ENCODE results near the gene PLXNB2.

Gene PLXNB2

DNA sequence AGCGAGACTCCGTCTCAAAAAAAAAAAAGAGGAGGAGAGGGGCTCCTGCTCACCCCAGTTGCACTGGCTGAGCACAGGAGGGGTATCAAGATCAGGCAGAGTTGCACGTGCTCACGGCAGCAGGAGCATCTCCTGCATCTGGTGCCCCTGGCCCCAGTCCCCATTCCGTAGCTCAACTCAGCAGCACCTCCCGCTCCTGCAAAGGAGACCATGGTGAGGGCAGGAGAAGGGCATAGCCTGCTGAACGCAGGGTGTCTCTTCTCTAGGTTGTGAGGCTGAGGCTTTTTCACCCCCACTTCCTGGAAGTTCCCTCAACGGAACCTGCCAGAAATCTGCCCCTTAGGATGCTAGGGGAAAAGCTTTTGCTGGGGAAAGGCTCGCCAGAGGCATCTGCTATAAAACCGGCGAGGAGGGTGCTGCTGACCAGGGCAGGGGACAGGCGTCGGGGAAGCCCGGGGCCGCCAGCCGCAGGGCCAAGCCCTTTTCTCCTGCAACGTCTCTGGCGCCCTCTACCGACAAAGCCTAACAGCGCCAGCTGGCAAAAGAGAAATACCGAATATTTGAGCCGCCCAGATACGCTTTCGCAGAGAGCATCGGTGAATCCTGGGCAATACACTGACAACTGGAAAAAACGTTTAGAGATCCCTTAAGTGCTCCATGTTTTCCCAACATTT, 34.7 kb upstream of the PLXNB2 start:
- Histone ChIP-seq H3K9me3 (ENCODE audit: control insufficient read depth, insufficient read depth, low read depth, low read length) (no peaks in the 10 kb centered on the region), H3K27ac (ENCODE audit: extremely low read depth, low read depth, low read length) (peak overlapping the region; percentile 95), H3K4me1 (ENCODE audit: control insufficient read depth, insufficient read depth, low read length) (no peaks in the 10 kb centered on the region), H3K36me3 (ENCODE audit: control insufficient read depth in 2 of 2, insufficient read depth in 1 of 2, low read length in 2 of 2) (peaks cover 0 to 20% of the 10 kb centered on the region in 2 experiments; a peak in 2 of 3 replicates), H3K4me3 (ENCODE audit: low read depth, low read length) (peak overlapping the region; percentile 33)
- ChIA-PET POLR2A (interaction anchor here (0.7 to 2.0 kb wide), 8 partner anchors 14 to 183 kb away, joined by 3 to 7 read pairs (median 5); partner anchors contain the start of genes HDAC10, MAPK12, PLXNB2 and SCO2), CTCF (interaction anchor here (0.6 to 2.7 kb wide), 28 partner anchors 9 to 321 kb away, joined by 3 to 42 read pairs (median 5); partner anchors contain the start of genes DENND6B, HDAC10, LMF2 and NCAPH2)
- TF ChIP-seq ZNF518A (tag by site-specific recombination; conservative IDR thresholded peaks at IDR 0.05; ENCODE audit: low read depth) (no peak), KLF8 (tag by site-specific recombination; IDR thresholded peaks at IDR 0.05) (peak; percentile 79), ZSCAN23 (tag by site-specific recombination; IDR thresholded peaks at IDR 0.05) (no peak), PRDM1 (tag by site-specific recombination; IDR thresholded peaks at IDR 0.05) (0 out of 2 replicates have a peak, but pooled peaks have one; percentile 5), HIC1 (tag by site-specific recombination; IDR thresholded peaks at IDR 0.05) (peak; percentile 65; the same call in 1 of the 2 replicates), KLF7 (tag by site-specific recombination; IDR thresholded peaks at IDR 0.05; ENCODE audit: borderline replicate concordance) (peak; percentile 29; the same call in 1 of the 2 replicates), CTCF (tag by site-specific recombination; IDR thresholded peaks at IDR 0.05) (peak; percentile 97), ZNF600 (tag by site-specific recombination; IDR thresholded peaks at IDR 0.05) (peak; percentile 83), ZNF585B (tag by site-specific recombination; IDR thresholded peaks at IDR 0.05) (0 out of 2 replicates have a peak, but pooled peaks have one; percentile 6), ZNF747 (tag by site-specific recombination; IDR thresholded peaks at IDR 0.05) (no peak), ZNF132 (tag by site-specific recombination; IDR thresholded peaks at IDR 0.05; ENCODE audit: borderline replicate concordance) (no peak), ZSCAN16 (tag by site-specific recombination; IDR thresholded peaks at IDR 0.05) (0 out of 2 replicates have a peak, but pooled peaks have one; percentile 54), ZBTB8A (tag by site-specific recombination; IDR thresholded peaks at IDR 0.05) (peak; percentile 56), ZNF654 (tag by site-specific recombination; IDR thresholded peaks at IDR 0.05; ENCODE audit: low read depth) (peak; percentile 92), ZNF629 (tag by site-specific recombination; IDR thresholded peaks at IDR 0.05) (peak; percentile 32; the same call in 1 of the 2 replicates), ZNF514 (tag by site-specific recombination; IDR thresholded peaks at IDR 0.05) (no peak), ZNF521 (tag by site-specific recombination; IDR thresholded peaks at IDR 0.05) (no peak), ZNF555 (tag by site-specific recombination; conservative IDR thresholded peaks at IDR 0.05) (no peak), ZNF2 (tag by site-specific recombination; IDR thresholded peaks at IDR 0.05) (0 out of 2 replicates have a peak, but pooled peaks have one; percentile 30)
- TF ChIP-seq, protein P1, sequence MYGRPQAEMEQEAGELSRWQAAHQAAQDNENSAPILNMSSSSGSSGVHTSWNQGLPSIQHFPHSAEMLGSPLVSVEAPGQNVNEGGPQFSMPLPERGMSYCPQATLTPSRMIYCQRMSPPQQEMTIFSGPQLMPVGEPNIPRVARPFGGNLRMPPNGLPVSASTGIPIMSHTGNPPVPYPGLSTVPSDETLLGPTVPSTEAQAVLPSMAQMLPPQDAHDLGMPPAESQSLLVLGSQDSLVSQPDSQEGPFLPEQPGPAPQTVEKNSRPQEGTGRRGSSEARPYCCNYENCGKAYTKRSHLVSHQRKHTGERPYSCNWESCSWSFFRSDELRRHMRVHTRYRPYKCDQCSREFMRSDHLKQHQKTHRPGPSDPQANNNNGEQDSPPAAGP (tag by site-specific recombination; IDR thresholded peaks at IDR 0.05): peak; percentile 35; the same call in 1 of the 2 replicates
- TF ChIP-seq, protein P2, sequence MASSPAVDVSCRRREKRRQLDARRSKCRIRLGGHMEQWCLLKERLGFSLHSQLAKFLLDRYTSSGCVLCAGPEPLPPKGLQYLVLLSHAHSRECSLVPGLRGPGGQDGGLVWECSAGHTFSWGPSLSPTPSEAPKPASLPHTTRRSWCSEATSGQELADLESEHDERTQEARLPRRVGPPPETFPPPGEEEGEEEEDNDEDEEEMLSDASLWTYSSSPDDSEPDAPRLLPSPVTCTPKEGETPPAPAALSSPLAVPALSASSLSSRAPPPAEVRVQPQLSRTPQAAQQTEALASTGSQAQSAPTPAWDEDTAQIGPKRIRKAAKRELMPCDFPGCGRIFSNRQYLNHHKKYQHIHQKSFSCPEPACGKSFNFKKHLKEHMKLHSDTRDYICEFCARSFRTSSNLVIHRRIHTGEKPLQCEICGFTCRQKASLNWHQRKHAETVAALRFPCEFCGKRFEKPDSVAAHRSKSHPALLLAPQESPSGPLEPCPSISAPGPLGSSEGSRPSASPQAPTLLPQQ (tag by site-specific recombination; IDR thresholded peaks at IDR 0.05): 0 out of 2 replicates have a peak, but pooled peaks have one; percentile 11
- TF ChIP-seq, protein P3, sequence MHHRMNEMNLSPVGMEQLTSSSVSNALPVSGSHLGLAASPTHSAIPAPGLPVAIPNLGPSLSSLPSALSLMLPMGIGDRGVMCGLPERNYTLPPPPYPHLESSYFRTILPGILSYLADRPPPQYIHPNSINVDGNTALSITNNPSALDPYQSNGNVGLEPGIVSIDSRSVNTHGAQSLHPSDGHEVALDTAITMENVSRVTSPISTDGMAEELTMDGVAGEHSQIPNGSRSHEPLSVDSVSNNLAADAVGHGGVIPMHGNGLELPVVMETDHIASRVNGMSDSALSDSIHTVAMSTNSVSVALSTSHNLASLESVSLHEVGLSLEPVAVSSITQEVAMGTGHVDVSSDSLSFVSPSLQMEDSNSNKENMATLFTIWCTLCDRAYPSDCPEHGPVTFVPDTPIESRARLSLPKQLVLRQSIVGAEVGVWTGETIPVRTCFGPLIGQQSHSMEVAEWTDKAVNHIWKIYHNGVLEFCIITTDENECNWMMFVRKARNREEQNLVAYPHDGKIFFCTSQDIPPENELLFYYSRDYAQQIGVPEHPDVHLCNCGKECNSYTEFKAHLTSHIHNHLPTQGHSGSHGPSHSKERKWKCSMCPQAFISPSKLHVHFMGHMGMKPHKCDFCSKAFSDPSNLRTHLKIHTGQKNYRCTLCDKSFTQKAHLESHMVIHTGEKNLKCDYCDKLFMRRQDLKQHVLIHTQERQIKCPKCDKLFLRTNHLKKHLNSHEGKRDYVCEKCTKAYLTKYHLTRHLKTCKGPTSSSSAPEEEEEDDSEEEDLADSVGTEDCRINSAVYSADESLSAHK (tag by site-specific recombination; IDR thresholded peaks at IDR 0.05): no peak

All from HEK293 (cell line).